GM06990 (cell line): ENCODE data around the gene NFX1.

Source experiments
- DNase-seq: peaks from one replicate; pipeline ENCODE4 v3.0.0-alpha.2; 2011; ENCODE audit not compliant: insufficient read length; ENCODE audit errors: extremely low read depth
- H3K27me3 ChIP-seq: replicated peaks from 2 replicates; pipeline ENCODE4 v1.6.0; 2011; ENCODE audit warnings: low read length; ENCODE audit not compliant: control insufficient read depth, insufficient read depth
- H3K36me3 ChIP-seq: 2 replicates; pipeline ENCODE4 v1.5.1; 2011; ENCODE audit warnings: low read length; ENCODE audit not compliant: control insufficient read depth, insufficient read depth
- H3K4me3 ChIP-seq: replicated peaks from 2 replicates; pipeline ENCODE4 v1.5.1; 2011; ENCODE audit warnings: low read depth, mild to moderate bottlenecking, control low read depth, low read length
- CTCF ChIP-seq: IDR thresholded peaks from 2 replicates; pipeline ENCODE4 v1.5.1; 2011; ENCODE audit warnings: low read length, control low read depth, mild to moderate bottlenecking, inconsistent platforms; ENCODE audit not compliant: insufficient read depth, poor library complexity, severe bottlenecking

Gene NFX1

GRCh38 chr9:33375841-33376321 lies 85.6 kb downstream of the NFX1 start:
- TF ChIP-seq CTCF, result no peak
- H3K27me3 ChIP-seq, result no peaks in the 10 kb centered on the region
- H3K36me3 ChIP-seq, result peaks cover 14% of the 10 kb centered on the region
- DNase-seq, result no peak
- no peak overlapping the region for H3K4me3 ChIP-seq

- no peak overlapping the region for H3K4me3 ChIP-seq
- no peak for TF ChIP-seq CTCF
- H3K27me3 ChIP-seq, result no peaks in the 10 kb centered on the region
- H3K36me3 ChIP-seq, result peaks cover 10% of the 10 kb centered on the region
- no peak for DNase-seq
Measured at GRCh38 chr9:33377089-33377715, 86.9 kb downstream of the NFX1 start.

- DNase-seq, result no peak
- peaks cover 2% of the 10 kb centered on the region; the same call in 1 of the 2 replicates for H3K36me3 ChIP-seq
- no peak overlapping the region for H3K4me3 ChIP-seq
- no peak for TF ChIP-seq CTCF
- no peaks in the 10 kb centered on the region for H3K27me3 ChIP-seq
Measured at GRCh38 chr9:33378121-33378795, 87.9 kb downstream of the NFX1 start.

- H3K27me3 ChIP-seq, result no peaks in the 10 kb centered on the region
- DNase-seq, result no peak
- no peak for TF ChIP-seq CTCF
- H3K4me3 ChIP-seq, result no peak overlapping the region
- H3K36me3 ChIP-seq, result no peaks in the 10 kb centered on the region
Measured at GRCh38 chr9:33379666-33380389, 89.5 kb downstream of the NFX1 start.

GRCh38 chr9:33380390-33381094 lies 90.2 kb downstream of the NFX1 start:
- no peak for TF ChIP-seq CTCF
- no peaks in the 10 kb centered on the region for H3K36me3 ChIP-seq
- no peak overlapping the region for H3K4me3 ChIP-seq
- no peaks in the 10 kb centered on the region for H3K27me3 ChIP-seq
- no peak for DNase-seq
